PC-3 (cell line): ENCODE data around the gene AP3S2. TPM values are rescaled to one million over a fixed set of nuclear protein-coding genes. Genes with fewer than 3 reads are reported as not detected.

Source experiments
- ATAC-seq: fragments of 200-7000 bp; cut with Tn5 transposase; 2 replicates; pipeline ENCODE4 v1.9.1; 2020; ENCODE audit warnings: mild to moderate bottlenecking, moderate library complexity
- BruUV-seq: library from RNA; stranded (reverse); fragments of 400-500 nt; replicated peaks from 2 replicates; lab custom pipeline; 2021; lab: Mats Ljungman, UMichigan
- CTCF ChIA-PET: fragments of 300-600 bp; sonication (Branson Sonifier 250); formaldehyde crosslinking; loops from one replicate; lab custom pipeline; 2022; ENCODE audit warnings: antibody characterized with exemption; lab: Charles Lee
- POLR2A ChIA-PET: fragments of 300-600 bp; sonication (Branson Sonifier 250); formaldehyde crosslinking; loops from one replicate; lab custom pipeline; 2022; ENCODE audit warnings: antibody characterized with exemption; ENCODE audit not compliant: unreplicated experiment; lab: Charles Lee
- DNase-seq: peaks from one replicate; pipeline ENCODE4 v3.0.0-alpha.2; 2015
- H2AFZ ChIP-seq: fragments of 300-600 bp; sonication (generic); 2 replicates; pipeline ENCODE4 v1.6.0; 2016; ENCODE audit warnings: antibody characterized with exemption, low read length
- H3F3A ChIP-seq: fragments of 300-600 bp; sonication (generic); one replicate; pipeline ENCODE4 v1.6.0; 2017; ENCODE audit warnings: antibody characterized with exemption, low read length, control low read depth, mild to moderate bottlenecking; ENCODE audit not compliant: unreplicated experiment
- H3K27ac ChIP-seq: fragments of 300-600 bp; sonication (generic); 2 replicates; pipeline ENCODE4 v1.5.1; 2016; ENCODE audit warnings: mild to moderate bottlenecking, low read length
- H3K27me3 ChIP-seq: fragments of 300-600 bp; sonication (generic); 2 replicates; pipeline ENCODE4 v1.6.1; 2016; ENCODE audit warnings: low read length, mixed read lengths
- H3K36me3 ChIP-seq: fragments of 300-600 bp; sonication (generic); 2 replicates; pipeline ENCODE4 v1.6.1; 2016; ENCODE audit warnings: low read depth, mixed run types, low read length, mixed read lengths
- H3K4me1 ChIP-seq: fragments of 300-600 bp; sonication (generic); 2 replicates; pipeline ENCODE4 v1.5.1; 2016; ENCODE audit warnings: low read length; ENCODE audit not compliant: insufficient read depth
- H3K4me2 ChIP-seq: fragments of 300-600 bp; sonication (generic); 2 replicates; pipeline ENCODE4 v1.6.0; 2016; ENCODE audit warnings: low read length
- H3K4me3 ChIP-seq: fragments of 300-600 bp; sonication (generic); 2 replicates; pipeline ENCODE4 v1.5.1; 2016; ENCODE audit warnings: mild to moderate bottlenecking, low read length, mixed read lengths
- H3K79me2 ChIP-seq: fragments of 300-600 bp; sonication (generic); 2 replicates; pipeline ENCODE4 v1.6.1; 2017; ENCODE audit warnings: low read length, mixed read lengths
- H3K9ac ChIP-seq: fragments of 300-600 bp; sonication (generic); 2 replicates; pipeline ENCODE4 v1.6.0; 2016; ENCODE audit warnings: mild to moderate bottlenecking, low read length
- H3K9me2 ChIP-seq: fragments of 300-600 bp; sonication (generic); replicated peaks from 2 replicates; pipeline ENCODE4 v1.6.1; 2016; ENCODE audit warnings: mixed run types, low read length, mixed read lengths
- H3K9me3 ChIP-seq: fragments of 300-600 bp; sonication (generic); 2 replicates; pipeline ENCODE4 v1.6.1; 2016; ENCODE audit warnings: low read length, mixed read lengths
- H4K20me1 ChIP-seq: fragments of 300-600 bp; sonication (generic); 2 replicates; pipeline ENCODE4 v1.6.1; 2016; ENCODE audit warnings: low read length, mixed read lengths
- EZH2 ChIP-seq: fragments of 300-600 bp; sonication (generic); IDR thresholded peaks from one replicate; pipeline ENCODE4 v1.6.1; 2017; ENCODE audit warnings: antibody characterized with exemption, mild to moderate bottlenecking, low read length; ENCODE audit not compliant: unreplicated experiment
- EZH2phosphoT487 ChIP-seq: fragments of 300-600 bp; sonication (generic); IDR thresholded peaks from 2 replicates; pipeline ENCODE4 v1.6.1; 2018; ENCODE audit warnings: mild to moderate bottlenecking, antibody characterized with exemption, low read length, borderline replicate concordance
- intact Hi-C: fragments of 100-400 bp; cut with micrococcal nuclease; formaldehyde crosslinking; loops from 2 replicates; pipeline ENCODE4 v1.9.0; 2023
- total RNA-seq: library from RNA; depleted of rRNA; stranded (reverse); fragments of >200 nt; gene quantifications from 2 replicates; pipeline ENCODE4 v1.2.3, GENCODE V29; 2014
- TF ChIP-seq, protein P1 (sequence below): fragments of 300-600 bp; sonication (generic); conservative IDR thresholded peaks from 2 replicates; pipeline ENCODE4 v1.5.1; 2017; ENCODE audit warnings: antibody characterized with exemption, low read depth, mild to moderate bottlenecking, low read length

The AP3S2 gene
- total RNA-seq, 1 experiment from 2014 or later, result 18.8 TPM

DNA sequence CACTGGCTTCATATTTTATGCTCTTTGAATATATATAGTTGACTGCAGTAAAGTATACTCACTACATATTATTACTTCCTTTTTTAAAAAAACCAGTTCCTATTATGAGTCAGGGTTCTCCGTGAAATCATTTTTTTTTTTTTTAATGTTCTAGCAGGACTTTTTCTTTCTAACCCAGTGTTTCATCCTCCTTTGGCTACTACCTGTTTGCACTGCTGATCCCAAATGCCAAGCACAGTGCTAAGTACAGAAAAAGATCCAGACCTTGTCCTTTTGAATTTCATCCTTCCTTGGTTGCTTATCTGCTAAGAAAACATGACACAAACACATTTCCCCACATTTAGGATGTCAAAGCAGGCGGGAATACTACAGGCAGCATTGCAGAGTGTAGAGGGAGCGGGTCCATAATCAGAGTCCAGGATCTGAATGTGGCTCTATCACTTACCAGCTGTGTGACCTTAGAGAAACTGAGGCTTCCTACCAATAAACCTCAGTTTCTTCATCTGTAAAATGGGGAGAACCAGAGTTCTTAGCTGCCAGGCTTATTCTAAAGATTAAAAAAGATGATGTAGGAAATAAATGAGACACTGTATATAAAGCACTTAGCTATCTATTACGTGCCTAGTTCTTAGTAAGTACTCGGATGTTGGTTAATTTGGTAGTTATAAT, 42.0 kb downstream of the AP3S2 start:
- ATAC-seq (peak; percentile 51), DNase-seq (peak; percentile 54)
- Histone ChIP-seq H3K9ac (peak overlapping the region; percentile 41), H3K9me3 (no peaks in the 10 kb centered on the region), H3K4me3 (no peak overlapping the region), H3K27me3 (no peaks in the 10 kb centered on the region), H3K79me2 (peaks cover 22% of the 10 kb centered on the region), H3F3A (peaks cover 21% of the 10 kb centered on the region), H4K20me1 (no peaks in the 10 kb centered on the region), H3K36me3 (peaks cover 8% of the 10 kb centered on the region), H3K4me2 (peak overlapping the region; percentile 31), H3K27ac (peak overlapping the region; percentile 100), H3K4me1 (peaks cover 62% of the 10 kb centered on the region), H3K9me2 (no peaks in the 10 kb centered on the region), H2AFZ (0 out of 2 replicates have a peak overlapping the region, but pooled peaks have one; percentile 3)
- TF ChIP-seq EZH2phosphoT487 (no peak), EZH2 (no peak)
- TF ChIP-seq, protein P1, sequence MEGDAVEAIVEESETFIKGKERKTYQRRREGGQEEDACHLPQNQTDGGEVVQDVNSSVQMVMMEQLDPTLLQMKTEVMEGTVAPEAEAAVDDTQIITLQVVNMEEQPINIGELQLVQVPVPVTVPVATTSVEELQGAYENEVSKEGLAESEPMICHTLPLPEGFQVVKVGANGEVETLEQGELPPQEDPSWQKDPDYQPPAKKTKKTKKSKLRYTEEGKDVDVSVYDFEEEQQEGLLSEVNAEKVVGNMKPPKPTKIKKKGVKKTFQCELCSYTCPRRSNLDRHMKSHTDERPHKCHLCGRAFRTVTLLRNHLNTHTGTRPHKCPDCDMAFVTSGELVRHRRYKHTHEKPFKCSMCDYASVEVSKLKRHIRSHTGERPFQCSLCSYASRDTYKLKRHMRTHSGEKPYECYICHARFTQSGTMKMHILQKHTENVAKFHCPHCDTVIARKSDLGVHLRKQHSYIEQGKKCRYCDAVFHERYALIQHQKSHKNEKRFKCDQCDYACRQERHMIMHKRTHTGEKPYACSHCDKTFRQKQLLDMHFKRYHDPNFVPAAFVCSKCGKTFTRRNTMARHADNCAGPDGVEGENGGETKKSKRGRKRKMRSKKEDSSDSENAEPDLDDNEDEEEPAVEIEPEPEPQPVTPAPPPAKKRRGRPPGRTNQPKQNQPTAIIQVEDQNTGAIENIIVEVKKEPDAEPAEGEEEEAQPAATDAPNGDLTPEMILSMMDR, result no peak
- CTCF ChIA-PET, result no interaction called here
- POLR2A ChIA-PET, result interaction anchor here (0.9 kb wide), 1 partner anchor 23 kb away, joined by 5 read pairs; no protein-coding TSS in a partner anchor
- no TSS peak for BruUV-seq
- intact Hi-C loops, result no loop called here

- DNase-seq (no peak), ATAC-seq (no peak; the same call in 1 of the 2 replicates)
- POLR2A ChIA-PET, result no interaction called here
- TF ChIP-seq, protein P1, result no peak
- TF ChIP-seq EZH2phosphoT487 (no peak), EZH2 (no peak)
- H3K79me2 ChIP-seq, result peaks cover 23% of the 10 kb centered on the region
- CTCF ChIA-PET, result interaction anchor here (1.1 kb wide), 1 partner anchor 88 kb away, joined by 3 read pairs; no protein-coding TSS in a partner anchor
- no peaks in the 10 kb centered on the region for H3K9me3 ChIP-seq
- H3K27ac ChIP-seq, result peak overlapping the region; percentile 100
- H3K9me2 ChIP-seq, result no peaks in the 10 kb centered on the region
- peak overlapping the region; percentile 78 for H3K4me2 ChIP-seq
- H3K4me3 ChIP-seq, result peak overlapping the region; percentile 49; the same call in 1 of the 2 replicates
- peaks cover 8% of the 10 kb centered on the region for H3K36me3 ChIP-seq
- peaks cover 87% of the 10 kb centered on the region for H3K4me1 ChIP-seq
- no peaks in the 10 kb centered on the region for H3K27me3 ChIP-seq
- BruUV-seq, result no TSS peak
- H4K20me1 ChIP-seq, result no peaks in the 10 kb centered on the region
- intact Hi-C loops, result no loop called here
- H3K9ac ChIP-seq, result peak overlapping the region; percentile 88
- peaks cover 34% of the 10 kb centered on the region for H3F3A ChIP-seq
- H2AFZ ChIP-seq, result no peak overlapping the region
These were observed 44.9 kb downstream of the AP3S2 start for GRCh38 chr15:89848970-89849292.

DNA sequence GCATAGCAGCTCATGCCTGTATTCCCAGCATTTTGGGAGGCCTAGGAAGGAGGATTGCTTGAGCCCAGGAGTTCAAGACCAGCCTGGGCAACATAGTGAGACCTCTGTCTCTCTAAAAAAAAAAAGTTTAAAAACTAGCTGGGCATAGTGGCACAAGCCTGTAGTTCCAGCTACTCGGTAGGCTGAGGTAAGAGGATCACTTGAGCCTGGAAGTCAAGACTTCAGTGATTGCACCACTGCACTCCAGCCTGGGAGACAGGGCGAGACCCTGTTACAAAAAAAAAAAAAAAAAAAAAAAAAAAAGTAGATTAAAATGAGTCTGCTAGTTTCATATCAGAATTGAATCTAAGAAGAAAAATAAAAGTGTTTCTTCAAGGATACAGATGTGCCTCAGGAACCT, 46.7 kb downstream of the AP3S2 start:
- no peaks in the 10 kb centered on the region for H4K20me1 ChIP-seq
- peaks cover 27% of the 10 kb centered on the region for H3K79me2 ChIP-seq
- peaks cover 29% of the 10 kb centered on the region for H3F3A ChIP-seq
- peak overlapping the region; percentile 100 for H3K27ac ChIP-seq
- BruUV-seq, result no TSS peak
- peaks cover 8% of the 10 kb centered on the region for H3K36me3 ChIP-seq
- POLR2A ChIA-PET, result no interaction called here
- no peak for DNase-seq
- intact Hi-C loops, result no loop called here
- H3K27me3 ChIP-seq, result no peaks in the 10 kb centered on the region
- peaks cover 80% of the 10 kb centered on the region for H3K4me1 ChIP-seq
- no peaks in the 10 kb centered on the region for H3K9me3 ChIP-seq
- ATAC-seq, result no peak
- H3K4me3 ChIP-seq, result no peak overlapping the region
- peak overlapping the region; percentile 78; the same call in 1 of the 2 replicates for H3K4me2 ChIP-seq
- no peak for TF ChIP-seq EZH2phosphoT487
- TF ChIP-seq, protein P1, result no peak
- no peak for TF ChIP-seq EZH2
- H2AFZ ChIP-seq, result no peak overlapping the region
- CTCF ChIA-PET, result interaction anchor here (1.1 kb wide), 1 partner anchor 28 kb away, joined by 19 read pairs; no protein-coding TSS in a partner anchor
- H3K9me2 ChIP-seq, result no peaks in the 10 kb centered on the region
- peak overlapping the region; percentile 88 for H3K9ac ChIP-seq
